ENCODE data around the gene LSM5. TPM values are rescaled to one million over a fixed set of nuclear protein-coding genes. Genes with fewer than 3 reads are reported as not detected.

LSM5 gene
- polyA plus RNA-seq (2014; cell fraction: cytosol; rRNA removed): 182 and 390 TPM in 2 replicates
- 139 and 172 TPM in 2 replicates for polyA plus RNA-seq (2014; cell fraction: nucleus; rRNA removed)

DNA sequence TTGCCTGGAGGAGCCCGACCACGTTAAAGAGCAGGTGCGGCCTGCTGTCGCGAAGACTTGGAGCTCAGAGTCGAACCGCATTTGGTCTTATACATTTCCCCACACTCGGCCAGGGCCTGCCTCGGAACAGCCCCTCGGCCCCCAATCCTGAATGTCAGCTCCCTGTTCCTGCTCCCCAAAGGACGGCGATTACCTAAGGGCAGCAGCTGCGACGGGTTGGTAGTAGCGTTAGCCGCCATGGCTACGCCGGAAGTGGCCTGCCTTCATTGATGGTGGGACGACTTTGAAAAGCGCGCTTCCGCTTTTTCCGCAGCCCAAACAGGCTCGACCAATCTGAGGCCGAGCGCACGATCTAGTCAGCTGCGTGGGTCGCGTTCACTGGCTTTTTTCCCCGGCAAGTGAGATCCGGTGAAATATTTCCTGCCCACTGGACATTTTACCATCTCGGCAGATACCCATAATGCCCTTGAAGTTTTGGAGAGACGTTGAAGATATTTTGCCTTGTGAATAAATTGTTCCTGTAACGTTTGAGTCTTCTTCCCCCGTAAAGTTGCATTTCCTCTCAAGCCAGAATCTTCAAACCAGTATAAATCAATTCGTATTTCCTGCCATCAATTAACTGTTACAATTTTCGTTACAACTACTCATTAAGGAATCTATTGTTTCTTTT, at the start of gene LSM5:
LSM5 (minus strand) TSS at position 254 of the 670 bp plus-strand sequence; CDS start at position 239, 15 bp downstream.
- peak; percentile 94 for DNase-seq (ENCODE audit: low spot score)

DNA sequence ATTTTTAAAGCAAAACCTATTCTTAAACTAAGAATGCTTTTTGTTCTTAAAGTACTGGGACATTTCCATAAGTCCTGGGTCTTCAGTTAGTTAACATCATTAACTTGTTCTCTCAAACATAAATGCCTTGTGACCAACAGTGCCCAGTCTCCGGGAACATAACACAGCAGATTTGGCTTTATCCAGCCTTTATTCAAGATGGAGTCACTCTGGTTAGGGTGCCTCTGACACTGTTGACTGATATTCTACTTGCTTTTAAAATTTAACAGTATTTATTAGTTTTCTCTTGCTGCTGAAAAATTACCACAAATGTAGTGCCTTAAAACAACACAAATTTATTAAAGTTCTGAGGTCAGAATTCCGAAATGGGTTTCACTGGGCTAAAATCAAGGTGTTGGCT, 49.2 kb upstream of the LSM5 start:
- no peak for DNase-seq (ENCODE audit: low spot score)

DNA sequence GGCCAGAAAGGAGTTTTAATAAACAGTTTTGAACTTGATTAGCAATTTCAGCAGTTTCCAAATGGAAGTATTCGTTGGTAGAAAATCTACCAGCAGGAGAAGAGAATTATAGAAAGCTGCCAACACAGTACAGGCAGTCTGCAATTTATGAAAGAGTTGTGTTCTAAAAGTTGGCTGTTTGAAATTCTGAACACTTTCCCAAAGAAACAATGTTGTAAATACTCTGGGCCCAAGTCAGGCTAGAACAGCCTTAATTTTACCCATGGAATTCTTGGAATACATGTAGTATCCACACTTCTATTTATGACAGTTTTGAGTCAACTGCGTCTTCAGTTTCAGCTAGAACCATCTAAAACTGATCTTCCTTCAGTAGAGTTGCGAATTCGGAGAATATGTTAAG, 47.6 kb upstream of the LSM5 start:
- DNase-seq (ENCODE audit: low spot score): no peak

DNA sequence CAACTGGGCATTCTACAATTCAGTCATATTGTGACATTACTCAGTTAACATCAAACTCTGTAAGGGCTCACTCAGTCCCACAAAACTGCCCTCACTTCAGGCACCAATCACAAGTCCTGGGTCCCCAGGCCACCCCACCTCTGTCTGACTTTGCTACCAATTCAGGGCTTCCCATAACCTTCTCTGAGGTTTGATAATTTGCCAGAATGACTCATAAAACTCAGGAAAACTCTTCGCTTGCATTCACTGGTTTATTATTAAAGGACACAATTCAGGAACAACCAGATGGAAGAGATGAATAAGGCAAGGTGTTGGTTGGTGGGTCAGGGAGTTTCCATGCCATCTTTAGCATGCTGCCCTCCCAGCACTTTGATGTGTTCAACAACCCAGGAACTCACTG, 46.4 kb upstream of the LSM5 start:
- DNase-seq (ENCODE audit: low spot score): no peak

DNA sequence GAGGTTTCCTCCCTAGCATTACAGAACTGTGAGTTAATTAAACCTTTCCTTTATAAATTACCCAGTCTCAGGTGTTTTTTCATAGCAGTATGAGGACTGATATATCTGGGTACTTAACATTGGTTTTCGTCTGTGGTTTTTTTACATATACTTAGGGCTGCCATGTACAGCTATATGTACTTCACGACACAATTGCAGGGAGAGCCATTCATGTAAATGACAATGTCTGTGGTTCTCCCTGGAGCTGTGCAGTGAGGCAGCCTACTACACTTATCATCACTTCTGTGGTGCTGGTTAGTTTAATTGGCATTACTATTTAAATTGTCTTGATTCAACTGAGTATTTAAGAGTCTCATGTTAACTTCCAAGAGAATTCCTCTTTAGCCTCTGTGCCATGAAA, 45.8 kb upstream of the LSM5 start:
- DNase-seq (ENCODE audit: low spot score): no peak

DNA sequence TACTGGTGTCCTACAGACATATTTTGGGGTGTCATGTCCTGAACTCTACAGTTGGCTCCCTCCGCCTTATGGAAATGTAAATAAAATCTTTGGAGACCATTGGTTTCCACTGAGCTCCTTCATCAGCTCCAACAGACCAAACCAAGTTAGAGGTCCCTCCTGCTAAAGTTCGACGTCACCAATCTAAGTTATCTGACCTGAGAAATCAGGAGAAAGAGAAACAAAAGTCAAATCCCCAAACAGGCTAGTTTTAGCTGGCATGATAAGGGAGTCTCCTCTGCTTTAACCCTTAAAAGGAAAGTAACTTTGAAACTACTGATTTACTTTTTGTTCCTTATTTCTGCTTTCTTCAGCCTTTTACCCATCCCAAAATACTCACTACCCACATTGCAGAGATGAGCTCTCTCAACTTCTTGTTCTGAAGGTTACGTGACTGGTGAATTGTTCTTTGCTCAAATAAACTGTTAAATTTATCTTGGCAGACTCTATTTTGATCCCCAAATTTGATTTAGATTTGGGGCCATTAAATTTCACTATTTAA, 45.1 kb upstream of the LSM5 start:
- no peak for DNase-seq (ENCODE audit: low spot score)

DNA sequence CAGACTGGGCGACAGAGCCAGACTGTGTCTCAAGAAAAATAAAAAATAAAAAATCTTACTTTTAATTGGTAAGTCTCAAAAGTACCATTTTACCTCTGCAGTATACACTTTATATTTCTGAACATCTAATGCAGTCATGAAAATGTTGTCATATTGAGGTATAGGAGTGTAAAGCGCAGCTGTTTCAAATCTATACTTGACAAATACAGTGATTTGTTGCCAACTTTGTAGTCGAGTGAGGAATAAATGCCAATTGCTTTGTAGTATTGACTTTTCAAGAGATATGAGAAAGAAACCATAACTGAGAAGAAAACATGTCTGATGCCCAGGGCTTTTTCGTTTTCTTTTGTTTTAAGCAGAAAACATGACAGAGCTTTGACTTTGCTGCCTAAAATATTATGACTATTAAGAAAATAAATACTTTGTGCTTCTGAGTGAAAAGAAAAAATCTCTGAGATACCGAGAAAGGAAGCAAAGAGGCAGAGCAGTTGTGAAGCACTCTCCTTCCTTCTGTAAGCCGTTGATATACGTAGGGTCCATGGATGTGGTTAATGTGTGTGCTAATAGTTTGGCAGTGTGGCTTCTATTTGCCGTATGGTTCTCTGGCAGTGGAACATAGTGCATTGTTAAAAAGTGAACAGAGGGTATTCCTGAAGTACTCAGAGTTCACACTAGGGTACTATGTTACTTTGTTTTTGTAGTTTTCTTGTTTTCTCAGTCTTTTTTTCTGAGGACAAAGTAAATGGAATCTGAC, 43.3 kb upstream of the LSM5 start:
- DNase-seq (ENCODE audit: low spot score): no peak

DNA sequence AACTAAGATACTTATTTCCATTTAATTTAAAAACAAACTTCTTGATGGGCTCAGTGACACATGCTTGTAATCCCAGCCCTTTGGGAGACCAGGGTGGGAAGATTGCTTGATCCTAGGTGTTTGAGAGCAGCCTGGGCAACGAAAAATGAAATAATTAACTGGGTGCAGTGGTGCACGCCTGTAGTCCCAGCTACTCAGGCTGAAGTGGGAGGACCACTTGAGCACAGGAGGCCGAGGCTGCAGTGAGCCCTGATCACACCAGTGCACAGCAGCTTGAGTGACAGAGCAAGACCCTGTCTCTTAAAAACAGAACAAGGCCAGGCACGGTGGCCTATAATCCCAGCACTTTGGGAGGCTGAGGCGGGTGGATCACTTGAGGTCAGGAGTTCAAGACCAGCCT, 42.5 kb upstream of the LSM5 start:
- no peak for DNase-seq (ENCODE audit: low spot score)

DNA sequence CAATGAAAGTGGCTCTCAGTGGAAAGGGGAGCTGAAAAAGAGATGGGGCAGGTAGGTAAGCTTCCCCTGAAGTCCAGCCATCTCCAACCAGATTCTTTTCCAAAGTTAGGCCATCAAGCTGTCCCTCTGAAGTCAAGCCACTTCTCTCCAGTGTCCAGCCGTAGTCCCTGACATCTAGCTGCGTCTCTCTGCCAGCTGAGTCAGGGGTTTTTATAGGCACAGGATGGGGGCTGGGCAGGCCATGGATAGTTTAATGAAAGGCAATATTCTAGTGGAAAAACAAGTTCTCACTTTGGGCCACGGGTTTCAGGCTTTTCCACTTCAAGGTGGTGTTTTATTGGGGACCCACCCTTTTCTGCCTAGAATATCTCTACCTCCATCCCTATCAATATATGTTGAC, 41.9 kb upstream of the LSM5 start:
- no peak for DNase-seq (ENCODE audit: low spot score)

DNA sequence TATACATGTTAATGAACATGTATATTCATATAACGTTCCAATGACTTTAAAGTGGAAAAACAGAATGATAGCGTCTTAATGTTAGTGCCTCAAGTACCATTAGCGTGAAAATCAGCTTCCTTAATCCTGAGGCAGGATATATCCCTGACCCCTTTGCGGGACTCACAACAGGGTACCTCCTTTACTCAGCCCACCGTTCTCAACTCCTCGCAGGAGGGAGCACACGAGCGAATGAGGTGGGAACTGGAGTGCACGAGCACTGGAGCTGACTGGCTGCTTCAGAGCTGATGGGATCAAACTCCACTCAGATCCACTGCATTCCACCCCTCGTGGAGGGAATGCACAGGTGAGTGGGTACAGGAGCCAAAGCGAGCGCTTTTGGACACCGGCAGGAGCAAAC, 41.2 kb upstream of the LSM5 start:
- no peak for DNase-seq (ENCODE audit: low spot score)

DNA sequence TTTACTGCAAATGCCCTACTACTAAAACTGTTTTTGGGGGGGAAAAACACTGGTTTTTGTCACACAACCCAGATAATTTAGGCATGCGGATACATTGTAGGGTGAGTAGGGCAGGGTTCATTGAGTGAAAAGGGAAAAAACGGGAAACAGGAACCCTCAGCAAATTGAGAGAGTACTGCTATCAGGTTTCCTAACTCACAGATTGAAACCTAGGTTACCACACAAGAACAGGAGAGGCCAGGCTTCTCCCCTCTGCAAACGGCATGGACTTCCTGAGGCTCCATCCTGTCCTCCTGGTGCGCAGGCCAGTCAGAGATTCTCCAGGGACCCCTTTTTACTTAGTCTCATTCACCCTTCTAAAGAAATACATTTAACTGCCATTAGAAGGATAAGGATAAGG, 35.7 kb upstream of the LSM5 start:
- no peak for DNase-seq (ENCODE audit: low spot score)

DNA sequence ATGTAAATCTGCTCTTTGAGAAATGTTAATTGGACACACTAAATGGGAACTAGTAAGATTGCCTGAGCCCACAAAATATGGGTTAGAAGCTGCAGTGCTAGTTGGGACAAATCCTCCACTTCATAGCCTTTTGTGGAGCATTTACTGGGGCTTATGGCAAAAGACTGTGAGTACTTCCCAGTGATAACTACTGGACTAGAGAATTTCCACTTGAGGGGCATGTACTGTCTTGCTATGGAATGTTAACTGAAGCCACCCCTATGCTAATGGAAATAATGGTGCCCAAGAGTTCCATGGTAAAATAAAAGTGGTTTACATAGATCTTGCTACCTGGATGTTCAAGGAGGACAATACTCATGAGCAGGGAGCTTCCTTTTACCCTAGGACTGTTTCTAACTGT, 34.5 kb upstream of the LSM5 start:
- DNase-seq (ENCODE audit: low spot score): no peak

DNA sequence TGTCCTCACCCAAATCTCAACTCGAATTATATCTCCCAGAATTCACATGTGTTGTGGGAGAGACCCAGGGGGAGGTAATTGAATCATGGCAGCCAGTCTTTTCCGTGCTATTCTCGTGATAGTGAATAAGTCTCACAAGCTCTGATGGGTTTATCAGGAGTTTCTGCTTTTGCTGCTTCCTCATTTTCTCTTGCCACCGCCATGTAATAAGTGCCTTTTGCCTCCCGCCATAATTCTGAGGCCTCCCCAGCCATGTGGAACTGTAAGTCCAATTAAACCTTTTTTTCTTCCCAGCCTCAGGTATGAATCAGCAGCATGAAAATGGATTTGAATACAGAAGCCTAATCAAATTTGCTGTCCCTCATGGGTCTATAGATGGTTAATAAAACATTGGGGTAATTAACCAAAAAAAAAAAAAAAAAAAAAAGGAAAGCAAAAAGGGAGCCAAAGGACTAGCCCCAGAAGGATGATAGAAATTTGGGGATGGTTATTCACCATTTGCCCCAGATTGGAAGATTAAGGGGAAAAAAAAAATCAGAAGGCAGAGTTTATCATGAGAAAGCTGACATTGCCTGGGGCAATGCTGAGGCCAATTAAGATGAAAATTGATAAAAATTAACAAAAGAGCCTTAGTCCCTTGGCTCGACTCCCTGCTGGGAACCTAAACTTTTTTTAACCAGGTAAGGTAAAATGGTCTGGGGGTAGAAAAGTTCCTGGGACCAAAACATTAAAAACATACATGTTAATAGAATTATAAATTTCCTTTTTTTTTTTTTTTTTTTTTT, 32.8 kb upstream of the LSM5 start:
- no peak for DNase-seq (ENCODE audit: low spot score)

DNA sequence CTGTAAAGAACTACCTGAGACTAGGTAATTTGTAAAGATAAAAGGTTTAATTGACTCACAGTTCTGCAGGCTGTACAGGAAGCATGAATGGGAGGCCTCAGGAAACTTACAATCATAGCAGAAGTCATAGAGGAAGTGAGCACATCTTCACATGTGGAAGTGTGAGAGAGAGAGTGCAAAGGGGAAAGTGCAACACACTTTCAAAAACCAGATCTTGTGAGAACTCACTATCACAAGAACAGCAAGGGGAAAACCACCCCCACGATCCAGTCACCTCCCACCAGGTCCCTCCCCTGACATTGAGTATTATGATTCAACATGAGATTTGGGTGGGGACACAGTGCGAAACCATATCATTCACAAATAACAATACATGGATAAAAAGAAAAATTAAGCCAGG, 29.6 kb upstream of the LSM5 start:
- no peak for DNase-seq (ENCODE audit: low spot score)

DNA sequence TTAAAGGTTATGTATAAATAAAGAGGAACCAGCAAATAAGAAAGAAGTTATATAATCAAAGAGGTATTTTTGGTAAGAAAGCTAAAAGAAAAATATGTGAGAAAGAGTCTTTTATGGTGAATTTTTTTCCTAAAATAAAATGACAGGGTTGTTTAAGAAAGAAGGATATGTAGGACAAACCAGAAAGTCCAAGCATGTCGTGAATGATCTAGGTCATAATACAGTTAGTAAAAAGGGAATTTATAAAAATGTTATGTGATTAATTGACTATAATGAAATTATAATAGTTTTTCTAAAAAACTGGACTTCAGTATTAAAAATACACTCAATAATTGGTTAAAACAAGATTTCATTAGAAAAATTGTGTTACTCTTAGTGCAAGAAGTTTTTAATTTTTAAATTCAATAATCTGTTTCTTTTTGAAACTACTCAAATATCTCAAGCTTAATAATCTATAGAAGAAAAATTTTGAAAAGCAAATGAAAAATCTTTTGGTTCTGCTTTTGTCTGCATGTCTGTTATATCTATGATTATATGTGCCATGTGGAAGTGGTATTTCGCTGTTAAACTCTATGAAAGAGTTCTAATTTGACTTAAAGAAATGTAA, 28.5 kb upstream of the LSM5 start:
- DNase-seq (ENCODE audit: low spot score): peak; percentile 68

DNA sequence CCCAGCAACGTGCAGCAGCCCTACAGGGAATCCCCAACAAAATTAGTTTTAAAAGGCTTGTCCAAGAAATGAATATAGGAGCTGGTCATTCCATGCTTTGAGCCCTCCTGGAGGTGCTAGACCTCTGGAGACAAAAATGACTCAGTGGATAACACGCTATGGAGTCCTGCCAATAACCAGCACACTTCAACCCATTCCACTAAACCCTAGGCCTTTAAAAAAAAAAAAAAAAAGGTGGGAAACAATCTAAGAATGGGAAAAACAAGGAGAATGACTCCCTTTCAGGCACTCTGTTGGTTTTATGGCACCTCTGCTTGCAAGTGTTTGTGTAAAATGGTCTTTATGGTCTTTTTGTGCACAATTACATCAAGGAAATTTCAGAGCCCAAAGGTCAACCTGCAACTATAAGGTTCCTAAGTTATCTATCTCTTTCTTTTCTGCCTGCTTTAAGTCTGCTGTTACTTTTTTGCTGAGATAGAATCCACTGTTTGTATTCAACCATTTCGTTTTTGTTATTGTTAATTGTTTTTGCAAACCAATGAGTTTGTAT, 26.4 kb upstream of the LSM5 start:
- DNase-seq (ENCODE audit: low spot score): no peak

DNA sequence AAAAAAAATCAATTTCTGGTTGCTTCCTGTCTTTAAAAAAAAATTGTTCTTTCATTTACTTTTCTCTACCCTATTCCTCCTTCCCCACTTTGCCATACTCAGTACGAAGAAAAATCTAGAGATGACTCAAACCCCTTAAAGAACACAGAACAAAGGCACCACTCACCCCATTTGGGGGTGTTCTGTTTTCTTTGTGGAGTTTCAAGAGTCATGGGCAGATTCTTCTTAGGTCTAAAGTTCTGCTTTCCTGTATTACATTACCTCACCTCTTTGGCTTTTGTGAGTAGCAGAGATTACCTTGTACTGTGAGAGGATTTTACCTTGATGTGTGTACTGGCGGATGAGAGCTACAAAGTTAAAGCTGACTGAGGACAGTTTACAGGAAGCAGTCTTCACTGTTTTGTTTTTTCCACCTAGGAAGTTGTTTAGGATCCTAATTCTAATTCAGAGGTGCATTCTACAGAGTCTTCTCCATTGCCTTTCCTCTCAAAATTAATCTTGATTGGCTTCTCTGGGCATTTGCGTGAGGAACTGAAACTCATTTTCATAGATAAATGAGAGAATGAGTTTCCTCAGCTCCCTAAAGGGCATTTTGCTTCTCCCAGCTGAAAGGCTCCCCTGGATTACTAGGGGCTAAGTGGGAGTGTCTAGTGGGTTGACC, 25.8 kb upstream of the LSM5 start:
- no peak for DNase-seq (ENCODE audit: low spot score)

DNA sequence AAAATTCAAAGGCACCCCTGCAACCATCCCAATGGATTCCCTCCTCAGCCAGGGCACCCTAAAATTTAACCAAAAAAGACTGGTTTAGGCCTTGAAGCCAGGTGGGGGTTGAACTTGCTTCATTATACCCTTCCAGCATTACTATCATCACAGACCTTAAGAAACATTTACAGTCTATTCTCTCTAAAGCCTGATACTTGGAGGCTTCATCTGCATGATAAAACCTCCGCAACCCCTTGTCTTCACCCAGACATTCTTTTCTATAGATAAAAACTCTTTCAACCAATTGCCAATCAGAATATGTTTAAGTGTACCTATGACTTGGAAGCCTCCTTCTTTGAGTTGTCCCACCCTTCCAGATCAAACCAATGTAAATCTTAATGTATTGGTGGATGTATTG, 23.0 kb upstream of the LSM5 start:
- no peak for DNase-seq (ENCODE audit: low spot score)

DNA sequence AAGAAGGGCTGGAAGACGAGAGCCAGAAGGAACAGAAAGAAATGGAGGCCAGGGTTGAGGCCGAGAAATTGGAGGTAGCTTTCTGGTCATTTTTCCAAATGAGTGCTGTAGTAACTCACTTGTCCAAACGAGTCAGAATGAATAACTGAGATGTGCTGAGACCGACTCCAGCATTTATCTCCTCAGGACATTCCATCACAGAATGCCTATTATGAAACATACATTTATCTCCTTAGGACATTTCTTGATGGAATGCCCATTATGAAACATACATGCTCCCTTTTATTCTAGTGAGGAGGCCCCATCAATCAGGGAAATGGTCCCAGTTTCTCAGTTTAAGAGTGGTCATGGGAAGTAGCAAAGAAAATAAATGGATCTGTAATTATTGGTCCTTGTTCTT, 21.6 kb upstream of the LSM5 start:
- no peak for DNase-seq (ENCODE audit: low spot score)

DNA sequence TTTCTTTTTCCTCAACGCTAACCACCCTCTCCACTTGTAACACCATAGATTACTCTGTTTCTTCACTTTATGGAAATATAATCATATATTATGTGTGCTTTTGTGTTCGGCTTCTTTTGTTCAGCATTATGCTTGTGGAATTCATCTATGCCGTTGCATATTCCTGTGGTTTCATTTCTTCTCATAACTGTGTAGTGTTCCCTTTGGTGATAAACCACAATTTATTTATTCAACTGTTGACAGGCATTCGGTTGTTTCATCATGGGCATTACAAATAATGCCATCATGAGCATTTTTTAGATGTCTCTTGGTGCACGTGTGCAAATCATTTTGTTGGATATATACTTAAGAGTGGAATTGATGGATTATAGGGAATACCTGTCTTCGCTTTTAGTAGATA, 17.2 kb upstream of the LSM5 start:
- DNase-seq (ENCODE audit: low spot score): no peak
